Upper lobe of left lung (tissue), 6 donors: ENCODE results near the gene MRPS27. TPM values are rescaled to one million over a fixed set of nuclear protein-coding genes. Genes with fewer than 3 reads are reported as not detected.

ENCODE experiments used
- ATAC-seq, 2 donors: fragments of 200-7000 bp; cut with Tn5 transposase; one replicate each; pipeline ENCODE4 v1.9.1; 2022; ENCODE audit warnings: mild to moderate bottlenecking in 2 of 2, moderate library complexity in 2 of 2; ENCODE audit not compliant: low FRiP score in 2 of 2
- DNase-seq, 2 donors: peaks; one replicate each; pipeline ENCODE4 v3.0.0-alpha.2; 2019 to 2020
- H3K27ac ChIP-seq, 4 donors: fragments of 200-600 bp; sonication (generic); one replicate each; pipeline ENCODE4 v1.5.1; 2016 to 2019
- H3K27me3 ChIP-seq, 4 donors: fragments of 200-600 bp; sonication (generic); one replicate each; pipeline ENCODE4 v1.5.1; 2017 to 2019
- H3K36me3 ChIP-seq, 4 donors: fragments of 200-600 bp; sonication (generic); one replicate each; pipeline ENCODE4 v1.5.1; 2016 to 2019
- H3K4me1 ChIP-seq, 4 donors: fragments of 200-600 bp; sonication (generic); one replicate each; pipeline ENCODE4 v1.5.1; 2018 to 2019
- H3K4me3 ChIP-seq, 4 donors: fragments of 200-600 bp; sonication (generic); one replicate each; pipeline ENCODE4 v1.5.1; 2017 to 2019; ENCODE audit warnings: mild to moderate bottlenecking in 2 of 4, moderate library complexity in 1 of 4
- H3K9me3 ChIP-seq, 4 donors: fragments of 200-600 bp; sonication (generic); one replicate each; pipeline ENCODE4 v1.5.1; 2018 to 2019
- CTCF ChIP-seq, 6 experiments: fragments of 450-650 bp in 4 of 6; fragments of 200-600 bp in 2 of 6; sonication (generic) in 2 of 6; IDR thresholded peaks; one replicate each; pipeline ENCODE4 v1.5.1; 2016 to 2019; ENCODE audit warnings: antibody characterized with exemption in 6 of 6
- EP300 ChIP-seq, 4 donors: sonication (generic); formaldehyde crosslinking; IDR thresholded peaks; one replicate each; pipeline ENCODE4 v1.5.1; 2017; ENCODE audit warnings: antibody characterized with exemption in 4 of 4, control low read depth in 2 of 4
- POLR2A ChIP-seq, 4 donors: fragments of 450-650 bp; IDR thresholded peaks; one replicate each; pipeline ENCODE4 v1.5.1; 2016 to 2017; ENCODE audit warnings: antibody characterized with exemption in 4 of 4, mild to moderate bottlenecking in 2 of 4
- POLR2AphosphoS5 ChIP-seq, 2 donors: sonication (generic); formaldehyde crosslinking; IDR thresholded peaks; one replicate each; pipeline ENCODE4 v1.5.1; 2017; ENCODE audit warnings: antibody characterized with exemption in 2 of 2
- WGBS, 2 donors: methylation state at CpG; one replicate each; pipeline ENCODE4 v1.1.5; 2017 to 2018; 5-methylcytosine and 5-hydroxymethylcytosine counted together
- total RNA-seq, 6 donors: library from RNA; depleted of rRNA in 4 of 6; stranded (reverse); fragments of >200 nt in 4 of 6; gene quantifications; one replicate each; pipeline versions ENCODE4 v1.1.0 to v1.2.1, GENCODE V29; 2016 to 2021
- donor health status: DM: no; HTN: no; CAD: no; lungs with moderate emphysema.
- donor health status: DM: no; HTN: yes; CAD: no; lungs with severe emphysema.

The MRPS27 gene
- total RNA-seq, 6 donors from 2014 or later: 15.7 to 36.9 (median 34.4) TPM

GRCh38 chr5:72209147-72210115 is 110.6 kb downstream of the MRPS27 start:
- 86 to 90% methylated on average over 10 of the region's 10 CpGs for WGBS, 2 donors
- no peaks in the 10 kb centered on the region for H3K9me3 ChIP-seq
- no peak for DNase-seq
- ATAC-seq: no peak
- TF ChIP-seq EP300 (IDR thresholded peaks at IDR 0.05) (no peak), CTCF (IDR thresholded peaks at IDR 0.05) (no peak), POLR2AphosphoS5 (IDR thresholded peaks at IDR 0.05) (no peak), POLR2A (IDR thresholded peaks at IDR 0.05) (no peak)
- H3K4me1 ChIP-seq: peaks cover 0 to 4% (median 0%) of the 10 kb centered on the region in 4 donors
- no peak overlapping the region for H3K4me3 ChIP-seq
- H3K27me3 ChIP-seq: no peaks in the 10 kb centered on the region
- H3K27ac ChIP-seq: no peak overlapping the region
- H3K36me3 ChIP-seq: no peaks in the 10 kb centered on the region

DNA sequence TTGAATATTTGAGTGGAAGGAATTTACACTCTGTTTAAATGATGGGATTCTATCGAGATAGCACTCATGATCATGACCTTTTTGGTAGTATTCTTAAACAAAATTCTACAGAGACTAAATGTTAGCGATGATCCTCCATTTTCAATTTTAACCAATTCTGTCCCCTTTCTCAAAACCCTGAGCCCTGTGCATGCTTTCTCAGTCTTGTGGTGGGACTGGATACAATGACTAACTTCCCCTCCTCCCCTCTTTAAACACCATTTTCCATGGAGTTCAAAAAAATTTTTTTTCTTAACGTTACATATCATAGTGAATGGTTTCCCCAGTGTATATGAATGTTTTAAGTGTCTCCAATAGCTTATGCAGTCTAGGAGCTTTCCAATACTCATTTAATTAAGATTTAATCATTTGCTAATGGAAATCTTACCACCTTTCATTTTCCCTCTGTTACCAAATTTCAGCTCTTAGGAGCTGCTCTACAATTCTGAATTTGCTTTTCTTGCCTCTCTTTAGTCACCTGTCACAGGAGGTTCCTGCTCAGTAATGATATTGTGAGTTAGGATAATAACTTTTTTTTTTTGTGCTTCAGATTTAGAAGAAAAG is 111.6 kb downstream of the MRPS27 start:
- DNase-seq (no peak), ATAC-seq (no peak)
- WGBS, 2 donors: 88 to 90% methylated on average over 3 of the region's 3 CpGs
- Histone ChIP-seq H3K36me3 (no peaks in the 10 kb centered on the region), H3K4me3 (no peak overlapping the region), H3K9me3 (no peaks in the 10 kb centered on the region), H3K27ac (no peak overlapping the region), H3K4me1 (peaks cover 0 to 4% (median 0%) of the 10 kb centered on the region in 4 donors), H3K27me3 (no peaks in the 10 kb centered on the region)
- TF ChIP-seq EP300 (IDR thresholded peaks at IDR 0.05): no peak
- TF ChIP-seq POLR2AphosphoS5 (IDR thresholded peaks at IDR 0.05): no peak
- TF ChIP-seq CTCF (IDR thresholded peaks at IDR 0.05): no peak
- no peak for TF ChIP-seq POLR2A (IDR thresholded peaks at IDR 0.05)

- ATAC-seq (no peak), DNase-seq (no peak)
- Histone ChIP-seq H3K27ac (no peak overlapping the region), H3K9me3 (no peaks in the 10 kb centered on the region), H3K27me3 (no peaks in the 10 kb centered on the region), H3K4me1 (peaks cover 0 to 4% (median 0%) of the 10 kb centered on the region in 4 donors), H3K36me3 (no peaks in the 10 kb centered on the region), H3K4me3 (no peak overlapping the region)
- TF ChIP-seq POLR2AphosphoS5 (IDR thresholded peaks at IDR 0.05): no peak
- TF ChIP-seq EP300 (IDR thresholded peaks at IDR 0.05): no peak
- TF ChIP-seq CTCF (IDR thresholded peaks at IDR 0.05): no peak
- no peak for TF ChIP-seq POLR2A (IDR thresholded peaks at IDR 0.05)
- 92 to 97% methylated on average over 3 of the region's 3 CpGs for WGBS, 2 donors
These were observed 113.0 kb downstream of the MRPS27 start for GRCh38 chr5:72206994-72207393.

DNA sequence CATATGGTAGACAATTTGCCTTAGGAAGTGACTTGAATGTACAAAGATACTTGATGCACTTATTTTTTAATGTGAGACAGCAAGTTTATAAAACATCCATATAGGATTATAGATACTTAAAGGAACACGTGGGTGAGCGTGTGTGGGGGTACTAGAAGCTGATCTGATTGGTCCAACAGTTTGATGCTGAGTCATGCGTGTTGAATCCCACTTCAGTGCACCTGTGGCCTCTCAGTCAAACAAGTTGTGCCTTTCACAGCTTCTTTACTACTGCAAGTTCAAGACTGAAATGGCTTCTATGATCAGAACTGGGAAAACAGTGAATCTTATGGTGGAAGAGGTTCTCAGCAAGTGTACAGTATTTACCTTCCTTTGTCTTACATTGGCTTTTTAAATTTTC is 113.9 kb downstream of the MRPS27 start:
- H3K27me3 ChIP-seq: no peaks in the 10 kb centered on the region
- TF ChIP-seq EP300 (IDR thresholded peaks at IDR 0.05) (no peak), POLR2AphosphoS5 (IDR thresholded peaks at IDR 0.05) (no peak)
- ATAC-seq (no peak), DNase-seq (no peak)
- no peak overlapping the region for H3K4me3 ChIP-seq
- H3K4me1 ChIP-seq: peaks cover 0 to 4% (median 0%) of the 10 kb centered on the region in 4 donors
- WGBS, 2 donors: 82 to 83% methylated on average over 3 of the region's 3 CpGs
- H3K27ac ChIP-seq: no peak overlapping the region
- no peaks in the 10 kb centered on the region for H3K36me3 ChIP-seq
- no peaks in the 10 kb centered on the region for H3K9me3 ChIP-seq

DNA sequence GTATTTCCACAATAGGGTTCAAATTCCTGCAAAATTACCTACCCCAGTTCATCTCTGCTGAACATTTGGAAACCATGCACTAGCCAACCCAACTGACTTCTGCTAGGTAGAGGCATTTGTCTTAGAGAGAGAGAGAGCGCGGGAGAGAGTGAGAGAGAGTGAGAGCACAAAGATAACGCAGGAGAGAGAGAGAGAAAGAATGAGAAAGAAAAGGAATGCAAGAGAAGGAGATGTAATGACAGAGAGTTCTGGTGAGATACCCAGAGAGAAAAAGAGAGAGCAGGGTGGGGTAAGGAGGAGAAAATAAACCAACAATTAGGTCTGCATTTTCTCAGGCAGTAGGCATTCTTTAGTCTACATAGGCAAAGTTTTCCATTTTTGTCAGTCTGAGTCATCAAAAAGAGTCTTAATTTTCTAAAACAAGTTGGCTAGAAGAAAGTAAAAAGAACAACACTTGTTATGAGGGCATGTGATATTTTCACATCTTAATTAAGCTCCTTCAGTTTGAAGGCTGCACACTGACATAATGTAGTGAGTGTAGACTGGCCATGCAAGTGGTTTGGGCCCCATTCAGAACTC is 114.5 kb downstream of the MRPS27 start:
- no peak overlapping the region for H3K4me3 ChIP-seq
- no peaks in the 10 kb centered on the region for H3K36me3 ChIP-seq
- no peaks in the 10 kb centered on the region for H3K9me3 ChIP-seq
- H3K4me1 ChIP-seq: peaks cover 0 to 2% (median 0%) of the 10 kb centered on the region in 4 donors
- H3K27me3 ChIP-seq: no peaks in the 10 kb centered on the region
- no peak overlapping the region for H3K27ac ChIP-seq
- WGBS, 2 donors: 94 to 100% methylated on average over 3 of the region's 3 CpGs
- no peak for DNase-seq
- ATAC-seq: no peak
- TF ChIP-seq POLR2A (IDR thresholded peaks at IDR 0.05): no peak
- no peak for TF ChIP-seq EP300 (IDR thresholded peaks at IDR 0.05)
- TF ChIP-seq CTCF (IDR thresholded peaks at IDR 0.05): no peak
- no peak for TF ChIP-seq POLR2AphosphoS5 (IDR thresholded peaks at IDR 0.05)
